HEK293T (cell line): ENCODE measurements around the gene CANT1.

Experiments
- CTCF ChIA-PET: fragments of 350-600 bp; formaldehyde crosslinking; extraction: SDS; loops from one replicate; lab custom pipeline; 2021; ENCODE audit warnings: antibody characterized with exemption, inconsistent platforms; lab: Yijun Ruan, JAX
- POLR2A ChIA-PET: fragments of 350-600 bp; formaldehyde crosslinking; extraction: SDS; loops from one replicate; lab custom pipeline; 2020; ENCODE audit warnings: antibody characterized with exemption, inconsistent platforms; lab: Yijun Ruan, JAX
- DNase-seq: peaks from one replicate; pipeline ENCODE4 v3.0.0; 2012; ENCODE audit warnings: mixed read lengths; ENCODE audit errors: extremely low spot score
- ARNT ChIP-seq: fragments of 450-650 bp; IDR thresholded peaks from 2 replicates; pipeline ENCODE4 v1.6.1; 2017; ENCODE audit warnings: mild to moderate bottlenecking
- BHLHE40 ChIP-seq: fragments of 450-650 bp; IDR thresholded peaks from 2 replicates; pipeline ENCODE4 v1.6.1; 2016; ENCODE audit warnings: mild to moderate bottlenecking, moderate library complexity, borderline replicate concordance
- CTBP1 ChIP-seq: fragments of 450-650 bp; IDR thresholded peaks from 2 replicates; pipeline ENCODE4 v1.6.1; 2016; ENCODE audit warnings: borderline replicate concordance
- ELF4 ChIP-seq: fragments of 450-650 bp; IDR thresholded peaks from 2 replicates; pipeline ENCODE4 v1.6.1; 2017; ENCODE audit warnings: antibody characterized with exemption
- FOXA1 ChIP-seq: fragments of 450-650 bp; IDR thresholded peaks from 2 replicates; pipeline ENCODE4 v1.6.1; 2016; ENCODE audit warnings: mild to moderate bottlenecking
- FOXK2 ChIP-seq: fragments of 450-650 bp; IDR thresholded peaks from 2 replicates; pipeline ENCODE4 v1.6.1; 2016; ENCODE audit warnings: mild to moderate bottlenecking
- FOXM1 ChIP-seq: fragments of 450-650 bp; IDR thresholded peaks from 2 replicates; pipeline ENCODE4 v1.6.1; 2017; ENCODE audit warnings: mild to moderate bottlenecking, borderline replicate concordance
- HDGF ChIP-seq: fragments of 450-650 bp; IDR thresholded peaks from 2 replicates; pipeline ENCODE4 v1.6.1; 2017; ENCODE audit warnings: antibody characterized with exemption, borderline replicate concordance
- L3MBTL2 ChIP-seq: fragments of 450-650 bp; conservative IDR thresholded peaks from 2 replicates; pipeline ENCODE4 v1.6.1; 2016; ENCODE audit warnings: mild to moderate bottlenecking
- LEF1 ChIP-seq: fragments of 450-650 bp; IDR thresholded peaks from 2 replicates; pipeline ENCODE4 v1.6.1; 2017; ENCODE audit warnings: mild to moderate bottlenecking, borderline replicate concordance
- NFRKB ChIP-seq: fragments of 450-650 bp; IDR thresholded peaks from 2 replicates; pipeline ENCODE4 v1.6.1; 2016; ENCODE audit warnings: mild to moderate bottlenecking, moderate library complexity
- PKNOX1 ChIP-seq: fragments of 450-650 bp; IDR thresholded peaks from 2 replicates; pipeline ENCODE4 v1.6.1; 2016
- SP1 ChIP-seq: fragments of 450-650 bp; IDR thresholded peaks from 2 replicates; pipeline ENCODE4 v1.6.1; 2017
- SUZ12 ChIP-seq: fragments of 450-650 bp; IDR thresholded peaks from 2 replicates; pipeline ENCODE4 v1.6.1; 2016; ENCODE audit warnings: mild to moderate bottlenecking
- TARDBP ChIP-seq: fragments of 450-650 bp; IDR thresholded peaks from 2 replicates; pipeline ENCODE4 v1.6.1; 2016
- ZNF384 ChIP-seq: fragments of 450-650 bp; IDR thresholded peaks from 2 replicates; pipeline ENCODE4 v1.6.1; 2016

The CANT1 gene

GRCh38 chr17:78986048-78986648 is 23.4 kb downstream of the CANT1 start:
- no peak for DNase-seq

GRCh38 chr17:78985395-78985794 is 24.2 kb downstream of the CANT1 start:
- DNase-seq, result no peak
- ChIA-PET POLR2A (interaction anchor here (1.4 kb wide), 1 partner anchor 11 kb away, joined by 5 read pairs; no protein-coding TSS in a partner anchor), CTCF (interaction anchor here (0.6 kb wide), 1 partner anchor 132 kb away, joined by 3 read pairs; no protein-coding TSS in a partner anchor)
- TF ChIP-seq TARDBP, result no peak
- no peak for TF ChIP-seq FOXK2
- no peak for TF ChIP-seq ZNF384
- TF ChIP-seq CTBP1, result no peak
- TF ChIP-seq L3MBTL2, result no peak
- no peak for TF ChIP-seq PKNOX1
- TF ChIP-seq ARNT, result no peak
- no peak for TF ChIP-seq FOXM1
- TF ChIP-seq BHLHE40, result no peak

More at GRCh38 chr17:78986048-78986648, 23.4 kb downstream of the CANT1 start:
- TF ChIP-seq ELF4 (no peak), L3MBTL2 (no peak), SP1 (no peak), SUZ12 (no peak), LEF1 (no peak), ARNT (no peak), ZNF384 (no peak), FOXK2 (no peak), HDGF (no peak), TARDBP (no peak), CTBP1 (no peak), BHLHE40 (no peak)
- CTCF ChIA-PET, result interaction anchor here (0.6 to 1.0 kb wide), 3 partner anchors 8 to 133 kb away, joined by 3 read pairs; no protein-coding TSS in a partner anchor
- POLR2A ChIA-PET, result interaction anchor here (1.6 kb wide), 1 partner anchor 8 kb away, joined by 4 read pairs; no protein-coding TSS in a partner anchor

GRCh38 chr17:78981010-78981888 is 28.3 kb downstream of the CANT1 start:
- DNase-seq, result no peak
- TF ChIP-seq ZNF384 (no peak), BHLHE40 (no peak), LEF1 (no peak), NFRKB (no peak), FOXA1 (no peak), FOXK2 (no peak), SUZ12 (no peak), CTBP1 (no peak), ARNT (no peak), TARDBP (no peak), L3MBTL2 (no peak), FOXM1 (no peak), SP1 (no peak), PKNOX1 (no peak), ELF4 (no peak), HDGF (no peak)
- ChIA-PET POLR2A (interaction anchor here (0.6 to 1.8 kb wide), 3 partner anchors 10 to 795 kb away, joined by 3 to 6 read pairs (median 3); no protein-coding TSS in a partner anchor), CTCF (interaction anchor here (0.6 to 1.8 kb wide), 2 partner anchors 11 to 202 kb away, joined by 3 to 5 read pairs; no protein-coding TSS in a partner anchor)

- TF ChIP-seq ARNT (no peak), BHLHE40 (no peak), HDGF (no peak)
- DNase-seq, result no peak
- ChIA-PET CTCF (interaction anchor here (1.8 kb wide), 2 partner anchors 10 to 115 kb away, joined by 5 to 8 read pairs; no protein-coding TSS in a partner anchor), POLR2A (interaction anchor here (0.6 to 1.8 kb wide), 5 partner anchors 9 to 795 kb away, joined by 3 to 6 read pairs (median 3); no protein-coding TSS in a partner anchor)
Measured at GRCh38 chr17:78980624-78980972, 29.0 kb downstream of the CANT1 start.

GRCh38 chr17:78979780-78980623 is 29.6 kb downstream of the CANT1 start, which contains the start of gene LGALS3BP:
Gene LGALS3BP (minus strand): TSS chr17:78979923. CDS start chr17:78977191, 2,732 bp downstream.
- ChIA-PET POLR2A (interaction anchor here (0.7 to 1.8 kb wide), 7 partner anchors 8 to 243 kb away, joined by 3 to 6 read pairs (median 3); no protein-coding TSS in a partner anchor), CTCF (interaction anchor here (1.8 kb wide), 2 partner anchors 9 to 114 kb away, joined by 5 to 8 read pairs; no protein-coding TSS in a partner anchor)
- no peak for TF ChIP-seq FOXM1
- no peak for DNase-seq
